HepG2 (cell line): ENCODE data around the gene LDLR. TPM values are rescaled to one million over a fixed set of nuclear protein-coding genes. Genes with fewer than 3 reads are reported as not detected.

Experiments used
- ATAC-seq: fragments of 200-7000 bp; cut with Tn5 transposase; 3 replicates; pipeline ENCODE4 v1.9.1; 2020; ENCODE audit warnings: mild to moderate bottlenecking, moderate library complexity
- BruUV-seq: library from RNA; stranded (reverse); fragments of 400-500 nt; replicated peaks from 2 replicates; lab custom pipeline; 2021; lab: Mats Ljungman, UMichigan
- CTCF ChIA-PET: fragments of 300-600 bp; formaldehyde crosslinking; extraction: SDS; loops from one replicate; lab custom pipeline; 2021; ENCODE audit warnings: low total read pairs, inconsistent platforms, low intra/inter-chr PET ratio; lab: Yijun Ruan, JAX
- POLR2A ChIA-PET: fragments of 350-600 bp; sonication (Branson Sonifier 250); formaldehyde crosslinking; loops from one replicate; lab custom pipeline; 2020; ENCODE audit warnings: antibody characterized with exemption, inconsistent platforms; lab: Yijun Ruan, JAX
- DNase-seq: peaks from one replicate; pipeline ENCODE4 v3.0.0-alpha.2; 2015; ENCODE audit warnings: low spot score
- FAIRE-seq: peaks from 3 replicates; lab custom pipeline; 2011; peaks lifted over from hg19 to GRCh38; lab: Jason Lieb, UNC
- H2AFZ ChIP-seq: one replicate; pipeline ENCODE4 v1.6.1; 2011; ENCODE audit warnings: low read length, inconsistent platforms
- H3K27ac ChIP-seq: fragments of 300-600 bp; 3 replicates; pipeline ENCODE4 v1.8.0; 2011; ENCODE audit warnings: mixed run types, mild to moderate bottlenecking, mixed read lengths, low read length, inconsistent platforms; ENCODE audit not compliant: insufficient read depth; ENCODE audit errors: extremely low read length
- H3K27me3 ChIP-seq, 2 experiments: fragments of 200-600 bp in 1 of 2; 2 replicates in 1 of 2; 3 replicates in 1 of 2; pipeline versions ENCODE4 v1.6.0 to v1.8.0; 2011; ENCODE audit warnings: low read length in 2 of 2, mild to moderate bottlenecking in 2 of 2, moderate library complexity in 2 of 2, inconsistent platforms in 1 of 2; ENCODE audit not compliant: insufficient read depth in 2 of 2, control insufficient read depth in 1 of 2
- H3K36me3 ChIP-seq, 2 experiments: fragments of 200-600 bp in 1 of 2; replicated peaks in 1 of 2; 2 replicates in 1 of 2; 3 replicates in 1 of 2; pipeline versions ENCODE4 v1.5.1 to v1.8.0; 2011; ENCODE audit warnings: low read length in 2 of 2, inconsistent platforms in 1 of 2; ENCODE audit not compliant: insufficient read depth in 2 of 2, control insufficient read depth in 1 of 2
- H3K4me1 ChIP-seq: 2 replicates; pipeline ENCODE4 v1.5.1; 2012; ENCODE audit warnings: low read length, inconsistent platforms; ENCODE audit not compliant: insufficient read depth
- H3K4me2 ChIP-seq: 2 replicates; pipeline ENCODE4 v1.6.0; 2011; ENCODE audit warnings: low read depth, low read length, inconsistent platforms
- H3K4me3 ChIP-seq, 3 experiments: fragments of 200-600 bp in 1 of 3; sonication (generic), shearing (Covaris generic) in 1 of 3; replicated peaks in 1 of 3; 2 replicates each; pipeline ENCODE4 v1.5.1; 2011 to 2016; ENCODE audit warnings: low read length in 3 of 3, inconsistent platforms in 2 of 3, low read depth in 2 of 3, mild to moderate bottlenecking in 2 of 3, control low read depth in 1 of 3, mixed read lengths in 1 of 3; ENCODE audit not compliant: insufficient read depth in 1 of 3
- H3K79me2 ChIP-seq: one replicate; pipeline ENCODE4 v1.6.1; 2011; ENCODE audit warnings: low read length, inconsistent platforms; ENCODE audit not compliant: insufficient read depth
- H3K9ac ChIP-seq: 2 replicates; pipeline ENCODE4 v1.6.0; 2011; ENCODE audit warnings: mild to moderate bottlenecking, low read depth, low read length, inconsistent platforms; ENCODE audit not compliant: insufficient read depth
- H3K9me3 ChIP-seq: 2 replicates; pipeline ENCODE4 v1.5.1; 2012; ENCODE audit warnings: mild to moderate bottlenecking, low read length
- H4K20me1 ChIP-seq: 2 replicates; pipeline ENCODE4 v1.6.0; 2011; ENCODE audit warnings: inconsistent platforms, mild to moderate bottlenecking, low read length, moderate library complexity; ENCODE audit not compliant: insufficient read depth
- CBX5 ChIP-seq: sonication (generic); formaldehyde crosslinking; IDR thresholded peaks from 2 replicates; pipeline ENCODE4 v1.4.0; 2020; ENCODE audit warnings: missing genetic modification reagents, borderline replicate concordance
- CCDC6 ChIP-seq: sonication (generic); formaldehyde crosslinking; IDR thresholded peaks from 2 replicates; pipeline ENCODE4 v1.8.1; 2022; ENCODE audit warnings: mild to moderate bottlenecking, missing genetic modification reagents, moderate library complexity
- ELF4 ChIP-seq: sonication (generic); formaldehyde crosslinking; IDR thresholded peaks from 2 replicates; pipeline ENCODE4 v1.5.0; 2020; ENCODE audit warnings: missing genetic modification reagents, mild to moderate bottlenecking, moderate library complexity, borderline replicate concordance
- ETV5 ChIP-seq: IDR thresholded peaks from 2 replicates; pipeline ENCODE4 v1.6.1; 2018; ENCODE audit warnings: missing biosample characterization, missing genetic modification reagents, inconsistent platforms, borderline replicate concordance
- FOXO1 ChIP-seq: sonication (generic); formaldehyde crosslinking; IDR thresholded peaks from 2 replicates; pipeline ENCODE4 v1.4.0; 2020; ENCODE audit warnings: missing genetic modification reagents
- JUN ChIP-seq: sonication (generic); formaldehyde crosslinking; IDR thresholded peaks from 2 replicates; pipeline ENCODE4 v1.4.0; 2020; ENCODE audit warnings: mild to moderate bottlenecking, missing genetic modification reagents
- KDM3A ChIP-seq: IDR thresholded peaks from 2 replicates; pipeline ENCODE4 v1.6.1; 2018; ENCODE audit warnings: low read depth, missing compliant biosample characterization
- KLF16 ChIP-seq, 2 experiments: sonication (generic) in 1 of 2; formaldehyde crosslinking in 1 of 2; IDR thresholded peaks; 2 replicates each; pipeline versions ENCODE4 v1.6.1 to v1.8.0; 2016 to 2023; ENCODE audit warnings: missing genetic modification reagents in 2 of 2, missing compliant biosample characterization in 1 of 2
- SNRNP70 ChIP-seq: fragments of 200-400 bp; formaldehyde crosslinking; IDR thresholded peaks from 2 replicates; pipeline ENCODE4 v1.6.1; 2017; ENCODE audit warnings: mild to moderate bottlenecking, low read depth, low read length, moderate library complexity
- ZNF33B ChIP-seq: sonication (generic); formaldehyde crosslinking; IDR thresholded peaks from 2 replicates; pipeline ENCODE4 v1.5.1; 2020; ENCODE audit warnings: mild to moderate bottlenecking, missing genetic modification reagents
- ZNF468 ChIP-seq: sonication (generic); formaldehyde crosslinking; IDR thresholded peaks from 2 replicates; pipeline ENCODE4 v1.8.0; 2022; ENCODE audit warnings: mild to moderate bottlenecking, moderate library complexity, missing genetic modification reagents
- ZNF550 ChIP-seq: sonication (generic); formaldehyde crosslinking; IDR thresholded peaks from 2 replicates; pipeline ENCODE4 v1.4.0; 2020; ENCODE audit warnings: mild to moderate bottlenecking, missing genetic modification reagents, borderline replicate concordance
- WGBS: methylation state at CpG from one replicate; pipeline ENCODE4 v1.1.6; 2017; ENCODE audit warnings: low lambda C conversion rate; 5-methylcytosine and 5-hydroxymethylcytosine counted together
- in situ Hi-C: cut with HindIII; loops from 2 replicates; pipeline ENCODE4 v1.10.0; 2017; ENCODE audit warnings: low pct_unique_long_range_greater_than_20kb; ENCODE audit not compliant: extremely low pct_ligation_motif_present
- intact Hi-C: fragments of 100-400 bp; cut with micrococcal nuclease; formaldehyde crosslinking; loops from one replicate; pipeline ENCODE4 v1.10.0; 2022; ENCODE audit not compliant: unreplicated experiment
- polyA plus RNA-seq, 8 experiments: library from polyadenylated mRNA; depleted of rRNA in 3 of 8; stranded (reverse) in 7 of 8; unstranded in 1 of 8; fragments of >200 nt; fragmentation: Illumina TruSeq in 4 of 8; extraction: Trizol in 4 of 8; gene quantifications; 2 replicates each; pipeline versions ENCODE4 v1.2.1 to v1.2.3, GENCODE V29; 2011 to 2016; ENCODE audit warnings: low read depth in 4 of 8, missing spikeins in 1 of 8, mixed read lengths in 1 of 8; ENCODE audit not compliant: insufficient read depth in 1 of 8
- total RNA-seq, 5 experiments: library from RNA; depleted of rRNA; stranded (reverse); fragments of >200 nt; fragmentation: Illumina TruSeq; extraction: Trizol; gene quantifications; 2 replicates each; pipeline ENCODE4 v1.2.3, GENCODE V29; 2016; ENCODE audit warnings: low read depth in 1 of 5
- TF ChIP-seq, protein P1 (sequence below): sonication (generic); formaldehyde crosslinking; conservative IDR thresholded peaks from 2 replicates; pipeline ENCODE4 v1.4.0; 2020; ENCODE audit warnings: missing genetic modification reagents

The LDLR gene
- total and polyA plus RNA-seq, 2 of the 13 experiments (the other 11 are each of a cell fraction or from before 2014, with no cell fraction given) = 51.6 to 92.5 TPM

GRCh38 chr19:11073568-11073967 lies 15.7 kb upstream of the LDLR start:
- ChIA-PET CTCF (no interaction called here), POLR2A (no interaction called here)
- no peak overlapping the region for H3K4me2 ChIP-seq
- no peak for FAIRE-seq
- no peaks in the 10 kb centered on the region for H3K27me3 ChIP-seq
- H3K9ac ChIP-seq = no peak overlapping the region
- H4K20me1 ChIP-seq = no peaks in the 10 kb centered on the region
- H3K79me2 ChIP-seq = no peaks in the 10 kb centered on the region
- no peak overlapping the region for H2AFZ ChIP-seq
- ATAC-seq = no peak
- in situ Hi-C loops = no loop called here
- peaks cover 37% of the 10 kb centered on the region for H3K4me1 ChIP-seq
- no peaks in the 10 kb centered on the region for H3K36me3 ChIP-seq
- H3K4me3 ChIP-seq = no peak overlapping the region
- TF ChIP-seq ELF4 = no peak
- TF ChIP-seq SNRNP70 = no peak
- no peak for TF ChIP-seq ZNF468 (CRISPR knock-in tag)
- TF ChIP-seq, protein P1, sequence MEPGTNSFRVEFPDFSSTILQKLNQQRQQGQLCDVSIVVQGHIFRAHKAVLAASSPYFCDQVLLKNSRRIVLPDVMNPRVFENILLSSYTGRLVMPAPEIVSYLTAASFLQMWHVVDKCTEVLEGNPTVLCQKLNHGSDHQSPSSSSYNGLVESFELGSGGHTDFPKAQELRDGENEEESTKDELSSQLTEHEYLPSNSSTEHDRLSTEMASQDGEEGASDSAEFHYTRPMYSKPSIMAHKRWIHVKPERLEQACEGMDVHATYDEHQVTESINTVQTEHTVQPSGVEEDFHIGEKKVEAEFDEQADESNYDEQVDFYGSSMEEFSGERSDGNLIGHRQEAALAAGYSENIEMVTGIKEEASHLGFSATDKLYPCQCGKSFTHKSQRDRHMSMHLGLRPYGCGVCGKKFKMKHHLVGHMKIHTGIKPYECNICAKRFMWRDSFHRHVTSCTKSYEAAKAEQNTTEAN (CRISPR knock-in tag) = no peak
- no peak for TF ChIP-seq JUN
- no peak for TF ChIP-seq KLF16 (CRISPR knock-in tag; IDR thresholded peaks at IDR 0.05)
- TF ChIP-seq ZNF550 (CRISPR knock-in tag) = no peak
- no peak for TF ChIP-seq FOXO1 (CRISPR knock-in tag)
- no peak for TF ChIP-seq ZNF33B (CRISPR knock-in tag)
- TF ChIP-seq ETV5 (CRISPR knock-in tag) = no peak
- TF ChIP-seq CCDC6 (CRISPR knock-in tag) = no peak
- TF ChIP-seq KDM3A (CRISPR knock-in tag) = no peak
- no peak for TF ChIP-seq CBX5
- BruUV-seq = no TSS peak
- WGBS = 89% methylated on average over 9 of the region's 9 CpGs
- H3K9me3 ChIP-seq = no peaks in the 10 kb centered on the region
- intact Hi-C loops = no loop called here
- DNase-seq = no peak
- no peak overlapping the region for H3K27ac ChIP-seq
